Gastroesophageal sphincter (tissue), 4 donors: ENCODE measurements around the gene MCM3AP. TPM values are rescaled to one million over a fixed set of nuclear protein-coding genes. Genes with fewer than 3 reads are reported as not detected.

Experiments
- ATAC-seq: fragments of 150-250 bp; one replicate; pipeline ENCODE4 v1.9.1; 2016; ENCODE audit warnings: mild to moderate bottlenecking, moderate library complexity
- H3K27ac ChIP-seq, 4 donors: fragments of 200-600 bp; sonication (generic) in 3 of 4; 1 replicate in 3 of 4; 2 replicates in 1 of 4; pipeline ENCODE4 v1.5.1; 2016 to 2019
- H3K27me3 ChIP-seq: fragments of 200-600 bp; sonication (generic); one replicate; pipeline ENCODE4 v1.5.1; 2019
- H3K36me3 ChIP-seq, 2 donors: fragments of 200-600 bp; sonication (generic); one replicate each; pipeline ENCODE4 v1.5.1; 2019; ENCODE audit warnings: control low read depth in 1 of 2
- H3K4me1 ChIP-seq, 3 donors: fragments of 200-600 bp; sonication (generic); 1 replicate in 2 of 3; 2 replicates in 1 of 3; pipeline ENCODE4 v1.5.1; 2016 to 2019; ENCODE audit warnings: control low read depth in 2 of 3
- H3K4me3 ChIP-seq, 2 donors: fragments of 200-600 bp; sonication (generic); one replicate each; pipeline ENCODE4 v1.5.1; 2019; ENCODE audit warnings: mild to moderate bottlenecking in 1 of 2, moderate library complexity in 1 of 2
- H3K9me3 ChIP-seq, 3 donors: fragments of 200-600 bp; sonication (generic); one replicate each; pipeline ENCODE4 v1.5.1; 2017 to 2019; ENCODE audit warnings: control low read depth in 2 of 3
- CTCF ChIP-seq, 4 experiments: fragments of 200-600 bp in 2 of 4; fragments of 450-650 bp in 2 of 4; sonication (generic) in 1 of 4; IDR thresholded peaks; one replicate each; pipeline ENCODE4 v1.5.1; 2017 to 2019; ENCODE audit warnings: antibody characterized with exemption in 4 of 4, mild to moderate bottlenecking in 2 of 4, moderate library complexity in 2 of 4
- EP300 ChIP-seq: sonication (generic); formaldehyde crosslinking; IDR thresholded peaks from one replicate; pipeline ENCODE4 v1.6.1; 2017; ENCODE audit warnings: antibody characterized with exemption, mild to moderate bottlenecking
- POLR2A ChIP-seq, 2 donors: fragments of 450-650 bp; IDR thresholded peaks; one replicate each; pipeline ENCODE4 v1.6.1; 2017; ENCODE audit warnings: antibody characterized with exemption in 2 of 2, mild to moderate bottlenecking in 2 of 2, moderate library complexity in 1 of 2
- POLR2AphosphoS5 ChIP-seq: sonication (generic); formaldehyde crosslinking; IDR thresholded peaks from one replicate; pipeline ENCODE4 v1.6.1; 2017; ENCODE audit warnings: antibody characterized with exemption
- WGBS, 2 donors: methylation state at CpG; one replicate each; pipeline ENCODE4 v1.1.5; 2018; ENCODE audit warnings: low coverage in 1 of 2; 5-methylcytosine and 5-hydroxymethylcytosine counted together
- total RNA-seq, 4 donors: library from RNA; depleted of rRNA; stranded (reverse); fragments of >200 nt; gene quantifications; one replicate each; pipeline ENCODE4 v1.1.0, GENCODE V29; 2016

The MCM3AP gene
- total RNA-seq, 4 donors from 2014 or later, result 61.6 to 95.4 (median 71.7) TPM

GRCh38 chr21:46248422-46248782 lies 37.0 kb downstream of the MCM3AP start:
- Histone ChIP-seq H3K4me1 (no peaks in the 10 kb centered on the region), H3K9me3 (no peaks in the 10 kb centered on the region), H3K27ac (no peak overlapping the region), H3K4me3 (no peak overlapping the region), H3K36me3 (peaks cover 0 to 100% of the 10 kb centered on the region in 2 donors), H3K27me3 (no peaks in the 10 kb centered on the region)
- 68 to 100% methylated on average over 1 of the region's 1 CpG for WGBS, 2 donors
- ATAC-seq, result no peak
- TF ChIP-seq POLR2AphosphoS5 (no peak), EP300 (no peak), CTCF (IDR thresholded peaks at IDR 0.05) (no peak), POLR2A (IDR thresholded peaks at IDR 0.05) (no peak)

- no peak for TF ChIP-seq EP300
- no peak for TF ChIP-seq POLR2AphosphoS5
- TF ChIP-seq CTCF (IDR thresholded peaks at IDR 0.05), result no peak
- no peak for TF ChIP-seq POLR2A (IDR thresholded peaks at IDR 0.05)
- H3K36me3 ChIP-seq, result peaks cover 0 to 100% of the 10 kb centered on the region in 2 donors
- H3K27me3 ChIP-seq, result no peaks in the 10 kb centered on the region
- WGBS, 2 donors, result 92 to 100% methylated on average over 2 of the region's 3 CpGs
- no peak overlapping the region for H3K4me3 ChIP-seq
- H3K4me1 ChIP-seq, result no peaks in the 10 kb centered on the region
- H3K27ac ChIP-seq, result no peak overlapping the region
- H3K9me3 ChIP-seq, result no peaks in the 10 kb centered on the region
- ATAC-seq, result no peak
Observed at GRCh38 chr21:46247699-46248421, 37.6 kb downstream of the MCM3AP start.

- Histone ChIP-seq H3K4me1 (no peaks in the 10 kb centered on the region), H3K4me3 (no peak overlapping the region), H3K9me3 (no peaks in the 10 kb centered on the region), H3K27me3 (no peaks in the 10 kb centered on the region), H3K36me3 (peaks cover 0 to 100% of the 10 kb centered on the region in 2 donors), H3K27ac (no peak overlapping the region)
- no peak for TF ChIP-seq POLR2AphosphoS5
- TF ChIP-seq CTCF (IDR thresholded peaks at IDR 0.05), result no peak
- no peak for TF ChIP-seq POLR2A (IDR thresholded peaks at IDR 0.05)
- no peak for TF ChIP-seq EP300
- ATAC-seq, result no peak
- WGBS, 2 donors, result 79 to 88% methylated on average over 3 of the region's 6 CpGs
Observed at GRCh38 chr21:46246345-46246744, 39.1 kb downstream of the MCM3AP start.

GRCh38 chr21:46245213-46245915 lies 40.0 kb downstream of the MCM3AP start:
- TF ChIP-seq CTCF (IDR thresholded peaks at IDR 0.05) (no peak), POLR2AphosphoS5 (no peak), POLR2A (IDR thresholded peaks at IDR 0.05) (no peak), EP300 (no peak)
- Histone ChIP-seq H3K36me3 (peaks cover 0 to 100% of the 10 kb centered on the region in 2 donors), H3K4me3 (no peak overlapping the region), H3K27ac (no peak overlapping the region), H3K27me3 (no peaks in the 10 kb centered on the region), H3K4me1 (no peaks in the 10 kb centered on the region), H3K9me3 (no peaks in the 10 kb centered on the region)
- no peak for ATAC-seq
- 74 to 96% methylated on average over 3 of the region's 3 CpGs for WGBS, 2 donors
